ENCODE results near the gene GRWD1.

GRWD1 gene

GRCh38 chr19:48424694-48425219 is 21.0 kb upstream of the GRWD1 start:
- DNase-seq (ENCODE audit: low read depth) = no peak

DNA sequence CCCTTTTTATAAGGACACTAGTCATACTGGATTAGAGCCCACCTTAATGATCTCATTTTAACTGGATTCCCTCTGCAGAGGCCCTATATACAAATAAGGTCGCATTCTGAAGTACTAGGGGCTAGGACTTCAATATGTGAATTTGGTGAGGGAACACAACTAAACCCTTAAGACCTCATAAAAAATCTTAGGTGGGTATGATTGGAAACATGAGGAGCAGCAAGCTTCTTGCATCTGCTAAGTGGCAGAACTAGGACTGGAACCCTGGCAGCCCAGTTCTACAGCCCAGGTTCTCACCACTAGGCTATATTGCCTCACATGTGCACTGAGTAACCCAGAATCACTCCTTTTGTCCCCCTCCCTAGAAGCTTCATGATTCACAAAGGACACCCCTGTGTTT is 17.1 kb upstream of the GRWD1 start:
- DNase-seq (ENCODE audit: low read depth) = no peak

DNA sequence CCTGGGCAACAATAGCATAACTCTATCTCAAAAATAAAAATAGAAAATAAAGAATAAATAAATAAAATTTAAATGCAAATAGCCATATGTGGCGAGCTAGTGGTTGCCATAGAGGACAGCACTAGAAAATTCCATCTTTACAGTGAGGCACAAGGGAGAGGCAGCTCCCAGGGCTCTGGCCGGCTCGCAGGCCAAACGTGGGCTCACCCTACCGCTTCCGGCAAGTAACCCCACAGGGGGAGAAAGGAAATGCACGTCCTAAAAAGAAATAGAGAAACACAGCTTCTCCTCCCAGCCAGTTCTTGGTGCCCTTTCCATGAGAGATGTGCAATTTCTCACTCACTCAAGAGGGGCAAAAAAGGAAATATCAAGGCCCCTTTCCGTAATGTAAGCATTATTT is 12.4 kb upstream of the GRWD1 start:
- DNase-seq (ENCODE audit: low read depth) = no peak

- DNase-seq (ENCODE audit: low read depth) = no peak
These were observed 9.2 kb upstream of the GRWD1 start for GRCh38 chr19:48436586-48436985.

- DNase-seq (ENCODE audit: low read depth) = no peak
These were observed 4.3 kb upstream of the GRWD1 start for GRCh38 chr19:48441360-48442050.

DNA sequence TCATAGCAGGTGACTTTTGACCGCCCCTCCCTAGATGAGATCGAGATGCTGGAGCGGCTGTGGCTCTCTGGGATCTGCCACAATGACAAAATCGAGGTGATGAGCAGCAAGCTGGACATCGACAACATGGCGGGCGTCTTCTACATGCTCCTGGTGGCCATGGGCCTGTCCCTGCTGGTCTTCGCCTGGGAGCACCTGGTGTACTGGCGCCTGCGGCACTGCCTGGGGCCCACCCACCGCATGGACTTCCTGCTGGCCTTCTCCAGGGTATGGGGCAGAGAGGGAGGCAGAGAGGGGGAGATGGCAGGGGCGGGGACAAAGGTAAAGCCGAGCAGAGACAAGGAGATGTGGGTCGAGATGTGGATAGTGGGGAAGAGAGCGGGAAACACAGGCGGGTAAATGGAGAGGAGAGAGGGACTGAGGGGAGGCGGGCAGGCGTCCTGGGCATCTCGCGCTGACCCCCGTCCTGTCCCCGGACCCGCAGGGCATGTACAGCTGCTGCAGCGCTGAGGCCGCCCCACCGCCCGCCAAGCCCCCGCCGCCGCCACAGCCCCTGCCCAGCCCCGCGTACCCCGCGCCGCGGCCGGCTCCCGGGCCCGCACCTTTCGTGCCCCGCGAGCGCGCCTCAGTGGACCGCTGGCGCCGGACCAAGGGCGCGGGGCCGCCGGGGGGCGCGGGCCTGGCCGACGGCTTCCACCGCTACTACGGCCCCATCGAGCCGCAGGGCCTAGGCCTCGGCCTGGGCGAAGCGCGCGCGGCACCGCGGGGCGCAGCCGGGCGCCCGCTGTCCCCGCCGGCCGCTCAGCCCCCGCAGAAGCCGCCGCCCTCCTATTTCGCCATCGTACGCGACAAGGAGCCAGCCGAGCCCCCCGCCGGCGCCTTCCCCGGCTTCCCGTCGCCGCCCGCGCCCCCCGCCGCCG is 3.4 kb upstream of the GRWD1 start:
- no peak for DNase-seq (ENCODE audit: low read depth)

DNA sequence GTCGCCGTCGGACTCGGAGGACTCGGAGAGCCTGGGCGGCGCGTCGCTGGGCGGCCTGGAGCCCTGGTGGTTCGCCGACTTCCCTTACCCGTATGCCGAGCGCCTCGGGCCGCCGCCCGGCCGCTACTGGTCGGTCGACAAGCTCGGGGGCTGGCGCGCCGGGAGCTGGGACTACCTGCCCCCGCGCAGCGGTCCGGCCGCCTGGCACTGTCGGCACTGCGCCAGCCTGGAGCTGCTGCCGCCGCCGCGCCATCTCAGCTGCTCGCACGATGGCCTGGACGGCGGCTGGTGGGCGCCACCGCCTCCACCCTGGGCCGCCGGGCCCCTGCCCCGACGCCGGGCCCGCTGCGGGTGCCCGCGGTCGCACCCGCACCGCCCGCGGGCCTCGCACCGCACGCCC is 2.5 kb upstream of the GRWD1 start:
- no peak for DNase-seq (ENCODE audit: low read depth)

GRCh38 chr19:48443731-48444128 is 2.1 kb upstream of the GRWD1 start:
- no peak for DNase-seq (ENCODE audit: low read depth)

GRCh38 chr19:48444129-48444935 is 1.5 kb upstream of the GRWD1 start:
- no peak for DNase-seq (ENCODE audit: low read depth)

DNA sequence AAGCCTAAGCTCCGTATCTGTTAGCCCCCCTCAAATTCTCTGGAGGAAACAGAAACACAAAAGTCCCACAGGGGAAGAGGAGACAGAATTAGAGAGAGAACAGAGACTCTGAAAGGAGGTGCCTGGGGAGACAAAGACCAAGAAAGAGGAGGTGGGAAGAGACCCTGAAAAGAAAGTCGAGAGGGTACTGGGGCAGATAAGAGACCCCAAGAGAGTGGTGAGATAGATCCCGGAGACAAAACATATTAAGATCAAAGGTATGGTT is 915 bp upstream of the GRWD1 start:
- DNase-seq (ENCODE audit: low read depth) = no peak

DNA sequence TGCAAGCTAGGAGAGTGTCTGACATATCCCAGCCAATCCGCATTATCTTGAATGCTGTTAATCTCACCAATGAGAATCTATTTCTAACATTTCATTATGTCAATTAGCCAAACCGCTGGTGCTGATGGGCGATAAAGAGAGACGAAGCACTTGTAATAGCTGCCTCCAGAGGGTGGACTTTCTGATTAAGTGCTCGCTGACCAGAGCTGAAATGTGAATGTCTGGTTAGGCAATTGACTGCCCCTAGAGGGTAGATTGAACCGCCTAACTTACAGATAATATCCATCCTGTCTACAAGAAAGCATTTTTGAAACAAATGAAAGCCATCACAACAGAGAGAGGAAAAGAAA is 552 bp upstream of the GRWD1 start:
- DNase-seq (ENCODE audit: low read depth) = no peak

GRCh38 chr19:48446579-48446978 is 796 bp downstream of the GRWD1 start:
- DNase-seq (ENCODE audit: low read depth) = no peak

DNA sequence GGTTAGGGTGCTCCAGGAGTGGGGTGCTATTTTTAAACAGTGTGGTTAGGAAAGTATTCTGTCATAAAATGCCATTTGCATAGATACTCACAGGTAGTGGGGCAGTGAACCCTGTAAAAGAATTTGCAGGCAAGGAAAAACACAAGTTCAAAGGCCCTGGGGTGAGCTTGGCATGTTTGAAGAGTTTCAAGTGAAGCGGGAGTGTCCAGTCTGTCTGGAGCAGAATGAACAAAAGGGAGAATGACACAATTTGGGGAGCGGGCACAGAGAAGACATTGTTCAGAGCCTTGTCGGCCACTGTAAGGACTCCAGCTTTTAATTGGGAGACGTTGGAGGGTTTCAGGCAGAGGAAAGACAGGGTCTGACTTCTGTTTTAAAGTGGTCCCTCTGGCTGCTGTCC is 2.8 kb downstream of the GRWD1 start:
- no peak for DNase-seq (ENCODE audit: low read depth)

GRCh38 chr19:48450441-48450840 is 4.7 kb downstream of the GRWD1 start:
- DNase-seq (ENCODE audit: low read depth) = no peak

DNA sequence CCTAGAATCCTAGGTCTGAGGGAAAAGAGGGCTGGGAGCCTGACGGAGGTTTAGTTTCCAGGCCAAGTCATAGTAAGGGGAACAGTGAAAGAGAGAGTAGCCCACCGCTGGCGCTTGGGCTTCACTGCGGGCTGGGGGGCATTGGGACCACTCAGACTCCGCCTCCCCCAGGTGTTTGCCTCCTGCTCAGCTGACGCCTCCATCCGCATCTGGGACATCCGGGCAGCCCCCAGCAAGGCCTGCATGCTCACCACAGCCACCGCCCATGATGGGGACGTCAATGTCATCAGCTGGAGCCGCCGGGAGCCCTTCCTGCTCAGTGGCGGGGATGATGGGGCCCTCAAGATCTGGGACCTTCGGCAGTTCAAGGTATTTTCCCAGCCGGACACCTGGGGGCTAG is 5.1 kb downstream of the GRWD1 start:
- no peak for DNase-seq (ENCODE audit: low read depth)

GRCh38 chr19:48451624-48452023 is 5.8 kb downstream of the GRWD1 start:
- no peak for DNase-seq (ENCODE audit: low read depth)

- no peak for DNase-seq (ENCODE audit: low read depth)
These were observed 6.8 kb downstream of the GRWD1 start for GRCh38 chr19:48452289-48453190.

DNA sequence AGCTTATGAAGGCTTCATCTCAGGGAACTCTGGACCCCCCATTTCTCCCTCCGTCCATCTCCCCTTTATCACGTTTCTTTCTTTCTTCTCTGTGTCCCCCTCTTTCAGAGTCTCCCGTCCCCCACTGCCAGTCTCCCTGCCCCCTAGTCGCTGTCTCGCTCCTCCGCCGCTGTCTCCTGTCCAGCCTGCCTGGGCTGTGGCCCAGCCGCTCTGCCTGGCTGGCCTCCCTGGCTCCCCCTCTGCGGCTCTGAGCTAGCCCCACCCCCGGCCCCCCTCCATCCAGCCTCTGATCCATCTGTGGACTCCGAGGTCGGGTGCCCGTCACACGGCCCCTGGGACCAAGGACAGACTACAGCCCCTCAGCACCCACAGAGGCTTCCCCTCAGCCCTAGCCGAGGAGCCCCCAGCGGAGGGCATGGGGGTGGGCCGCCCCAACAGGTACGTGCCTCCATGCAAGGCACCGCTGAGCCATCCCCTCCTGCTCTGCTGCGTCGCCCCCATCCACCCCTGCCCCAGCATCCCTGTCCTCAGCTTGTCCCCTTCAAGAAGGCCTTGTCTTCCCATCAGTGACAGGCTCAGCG is 8.5 kb downstream of the GRWD1 start:
- DNase-seq (ENCODE audit: low read depth) = no peak

GRCh38 chr19:48455171-48455907 is 9.6 kb downstream of the GRWD1 start, which contains the start of gene KCNJ14:
TSS of gene KCNJ14 (plus strand) at chr19:48455574. CDS start at chr19:48461725, 6,151 bp downstream.
- DNase-seq (ENCODE audit: low read depth) = no peak

GRCh38 chr19:48455908-48456562 is 10.3 kb downstream of the GRWD1 start:
- no peak for DNase-seq (ENCODE audit: low read depth)
